LNCAP (cell line): ENCODE results near the gene LUZP1.
A peak's percentile ranks its signal among the peaks of the same experiment; 100 is the strongest.

Experiments
- TF ChIP-seq, protein P1 (sequence below): fragments of 450-650 bp; IDR thresholded peaks from 2 replicates; pipeline ENCODE4 v1.5.1; 2017; ENCODE audit warnings: mild to moderate bottlenecking

LUZP1 gene

DNA sequence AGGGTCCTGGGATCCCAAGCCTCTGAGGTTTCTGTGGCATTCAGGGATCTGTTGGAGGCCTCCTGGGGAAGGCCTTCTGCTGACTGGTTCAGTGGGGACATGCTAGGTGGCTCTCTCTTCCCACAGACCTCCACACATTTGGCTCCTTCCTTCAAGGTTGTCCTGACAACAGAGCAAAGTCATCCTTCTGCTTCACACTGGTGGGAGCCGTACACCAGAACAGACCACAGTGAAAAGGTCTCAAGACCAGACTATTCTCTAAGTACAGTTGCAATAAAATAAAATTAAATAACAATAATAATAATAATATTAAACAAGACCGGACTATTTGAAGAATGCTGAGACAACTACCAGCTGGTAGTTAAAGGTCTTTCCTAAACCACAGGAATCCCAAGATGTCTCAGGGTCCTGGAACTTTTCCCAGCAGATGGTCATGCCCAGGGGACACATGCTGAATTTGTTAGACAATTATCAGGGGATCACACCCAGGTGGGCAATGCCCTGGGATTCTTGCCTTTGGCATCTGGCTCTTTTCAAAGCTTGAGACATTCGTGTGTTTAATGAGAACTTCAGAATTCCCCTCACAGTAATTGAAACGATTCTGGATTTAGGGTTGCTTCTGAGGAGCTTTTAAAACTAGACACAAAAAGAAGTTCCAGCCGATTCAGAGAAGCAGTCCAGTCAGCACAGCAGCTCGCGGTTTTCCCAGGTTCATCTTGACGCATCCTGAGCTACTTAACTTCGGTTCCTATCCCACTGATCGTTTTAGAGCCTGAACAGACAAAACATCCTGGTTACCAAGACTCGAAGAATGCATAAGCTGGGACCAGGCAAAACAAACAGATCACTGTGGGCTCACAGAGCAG, 25.7 kb upstream of the LUZP1 start:
- TF ChIP-seq, protein P1, sequence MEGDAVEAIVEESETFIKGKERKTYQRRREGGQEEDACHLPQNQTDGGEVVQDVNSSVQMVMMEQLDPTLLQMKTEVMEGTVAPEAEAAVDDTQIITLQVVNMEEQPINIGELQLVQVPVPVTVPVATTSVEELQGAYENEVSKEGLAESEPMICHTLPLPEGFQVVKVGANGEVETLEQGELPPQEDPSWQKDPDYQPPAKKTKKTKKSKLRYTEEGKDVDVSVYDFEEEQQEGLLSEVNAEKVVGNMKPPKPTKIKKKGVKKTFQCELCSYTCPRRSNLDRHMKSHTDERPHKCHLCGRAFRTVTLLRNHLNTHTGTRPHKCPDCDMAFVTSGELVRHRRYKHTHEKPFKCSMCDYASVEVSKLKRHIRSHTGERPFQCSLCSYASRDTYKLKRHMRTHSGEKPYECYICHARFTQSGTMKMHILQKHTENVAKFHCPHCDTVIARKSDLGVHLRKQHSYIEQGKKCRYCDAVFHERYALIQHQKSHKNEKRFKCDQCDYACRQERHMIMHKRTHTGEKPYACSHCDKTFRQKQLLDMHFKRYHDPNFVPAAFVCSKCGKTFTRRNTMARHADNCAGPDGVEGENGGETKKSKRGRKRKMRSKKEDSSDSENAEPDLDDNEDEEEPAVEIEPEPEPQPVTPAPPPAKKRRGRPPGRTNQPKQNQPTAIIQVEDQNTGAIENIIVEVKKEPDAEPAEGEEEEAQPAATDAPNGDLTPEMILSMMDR, result no peak

DNA sequence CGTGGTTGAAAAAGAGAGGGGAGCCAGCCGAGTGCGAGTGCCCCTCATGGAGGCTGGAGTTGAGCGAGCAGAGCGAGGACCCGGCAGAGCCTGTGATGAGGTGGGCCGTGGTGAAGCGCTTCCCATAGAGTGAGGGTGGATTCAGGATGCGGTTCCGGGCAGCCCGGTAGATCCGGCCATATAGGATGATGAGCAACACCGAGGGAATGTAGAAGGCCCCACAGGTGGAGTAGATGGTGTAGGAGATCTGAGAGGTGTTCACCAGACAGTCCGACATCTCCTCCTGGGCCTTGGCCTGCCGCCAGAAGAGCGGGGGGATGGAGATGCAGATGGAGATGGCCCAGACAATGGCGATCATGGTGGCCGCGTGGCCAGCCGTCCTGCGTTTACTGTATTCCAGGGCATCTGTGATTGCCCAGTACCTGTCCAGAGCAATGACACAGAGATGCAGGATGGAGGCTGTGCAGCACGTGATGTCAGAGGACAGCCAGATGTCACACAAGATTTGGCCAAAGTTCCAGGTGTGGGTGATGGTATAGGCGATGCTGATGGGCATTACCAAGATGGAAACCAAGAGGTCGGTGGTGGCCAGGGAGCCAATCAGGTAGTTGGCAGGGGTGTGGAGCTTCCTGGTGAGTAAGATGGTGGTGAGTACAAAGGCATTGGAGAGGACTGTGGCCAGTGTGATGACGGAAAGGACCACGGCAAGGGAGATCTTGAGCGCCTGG, 24.9 kb upstream of the LUZP1 start:
- TF ChIP-seq, protein P1, result no peak

DNA sequence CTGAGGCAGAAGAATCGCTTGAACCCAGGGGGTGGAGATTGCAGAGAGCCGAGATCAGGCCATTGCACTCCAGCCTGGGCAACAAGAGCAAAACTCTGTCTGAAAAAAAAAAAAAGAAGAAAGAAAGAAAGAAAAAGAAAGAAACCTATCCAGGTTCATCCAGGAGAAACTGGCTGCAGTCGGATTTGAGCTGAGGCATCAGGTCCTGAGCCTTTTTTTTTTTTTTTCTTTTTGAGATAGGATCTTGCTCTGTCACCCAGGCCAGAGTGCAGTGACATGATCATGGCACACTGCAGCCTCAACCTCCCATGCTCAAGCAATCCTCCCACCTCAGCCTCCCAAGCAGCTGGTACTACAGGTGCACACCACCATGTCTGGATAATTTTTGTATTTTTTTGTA, 22.5 kb upstream of the LUZP1 start:
- TF ChIP-seq, protein P1, result no peak

DNA sequence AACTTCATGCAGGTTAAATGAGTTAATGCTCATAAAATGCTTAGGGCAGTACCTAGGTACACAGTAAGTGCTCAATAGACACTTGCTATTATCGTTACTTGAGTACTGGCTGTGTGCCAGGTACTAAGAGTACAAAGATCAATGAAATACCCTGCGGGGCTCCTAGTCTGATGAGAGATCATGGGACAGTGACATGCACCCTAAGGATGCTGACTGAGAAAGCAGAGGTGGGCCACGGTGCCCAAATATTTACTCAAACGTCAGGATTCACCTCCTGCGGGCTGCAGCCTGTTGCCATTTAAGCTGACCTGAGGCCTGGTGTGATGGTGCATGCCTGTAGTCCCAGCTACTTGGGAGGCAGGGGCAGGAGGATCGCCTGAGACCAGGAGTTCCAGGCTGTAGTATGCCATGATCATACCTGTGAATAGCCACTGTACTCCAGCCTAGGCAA, 19.8 kb upstream of the LUZP1 start:
- TF ChIP-seq, protein P1, result no peak

DNA sequence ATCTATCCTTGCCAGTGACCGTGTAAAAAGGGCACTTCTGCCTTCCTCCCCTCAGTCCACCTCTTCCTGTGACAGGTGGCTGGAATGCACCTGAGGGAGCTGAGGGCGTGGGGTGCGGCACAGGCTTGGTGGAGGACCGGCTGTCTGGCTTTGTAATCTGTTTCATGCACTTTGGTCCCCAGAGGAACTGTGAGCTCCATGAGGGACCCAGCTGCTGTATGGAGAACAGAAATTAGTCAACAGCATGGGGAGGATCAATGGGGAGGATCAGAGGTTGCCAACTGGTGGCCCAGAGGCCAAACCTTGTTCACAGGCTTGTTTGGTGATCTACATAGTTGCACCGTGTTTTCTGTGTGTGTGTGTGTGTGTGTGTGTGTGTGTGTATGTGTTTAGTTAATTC, 19.0 kb upstream of the LUZP1 start:
- TF ChIP-seq, protein P1, result no peak

DNA sequence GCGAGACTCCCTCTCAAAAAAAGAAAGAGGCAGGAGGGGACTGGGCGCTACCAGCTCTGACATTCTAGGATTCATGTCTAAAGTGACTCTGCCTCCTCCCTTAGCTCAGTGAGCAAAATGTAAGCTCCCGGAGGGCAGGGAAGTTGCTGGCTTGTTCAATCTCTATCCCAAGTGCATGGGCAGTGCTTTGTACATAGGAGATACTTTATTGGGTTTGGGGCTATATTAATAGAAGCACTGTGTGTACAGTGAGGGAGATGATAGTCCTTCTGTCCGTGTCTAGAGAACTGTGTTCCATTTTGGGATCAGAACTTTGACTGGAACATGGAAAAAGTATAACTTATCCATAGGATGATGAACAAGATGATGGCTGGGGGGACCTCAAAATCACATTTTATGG, 16.7 kb upstream of the LUZP1 start:
- TF ChIP-seq, protein P1, result no peak

DNA sequence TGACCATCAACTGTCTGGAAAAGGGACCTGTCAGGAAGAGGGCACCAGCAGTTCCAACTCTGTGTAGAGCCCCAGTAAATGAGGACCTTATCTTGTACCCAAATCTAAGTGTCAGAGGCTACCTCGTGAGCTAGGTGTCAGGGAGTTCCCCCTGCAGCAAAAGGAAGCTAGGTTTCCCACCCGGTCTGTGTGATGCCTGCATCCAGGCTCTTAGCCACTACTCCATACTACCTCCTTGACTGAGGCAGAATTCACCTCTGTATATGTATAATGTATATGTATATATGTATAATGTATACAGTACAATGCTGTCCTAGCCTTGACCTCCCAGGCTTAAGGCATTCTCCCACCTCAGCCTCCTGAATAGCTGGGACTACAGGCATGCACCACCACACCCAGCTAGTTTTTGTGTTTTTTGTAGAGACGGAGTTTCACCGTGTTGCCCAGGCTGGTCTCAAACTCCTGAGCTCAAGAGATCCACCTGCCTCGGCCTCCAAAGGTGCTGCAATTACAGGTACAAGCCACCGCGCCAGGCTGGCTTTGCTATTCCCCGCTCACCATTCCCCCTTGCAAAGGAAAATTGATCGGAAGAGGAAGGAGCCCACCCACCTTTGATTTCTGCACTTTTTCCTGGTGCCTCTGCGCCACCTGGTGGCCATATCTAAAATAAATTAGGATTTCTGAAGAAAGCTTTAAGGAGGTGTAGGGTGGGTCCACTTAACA, 15.7 kb upstream of the LUZP1 start:
- TF ChIP-seq, protein P1, result peak; percentile 48; the same call in 1 of the 2 replicates
